Neural crest cell (in vitro differentiated cells): Measurements from ENCODE around the gene LTBP1. TPM values are rescaled to one million over a fixed set of nuclear protein-coding genes. Genes with fewer than 3 reads are reported as not detected.
"Not testable (repeated sequence)": the region's sequence is repeated elsewhere in the genome, so short reads cannot be mapped to it uniquely, and the experiment has no call there.

Experiments used
- DNase-seq: peaks from one replicate; pipeline ENCODE4 v3.0.0; 2021; ENCODE audit warnings: low read depth, mixed read lengths, low spot score
- H3K27ac Mint-ChIP-seq: one replicate; pipeline ENCODE4 v1.8.0; 2021; ENCODE audit warnings: mild to moderate bottlenecking, mixed read lengths; ENCODE audit not compliant: unreplicated experiment
- H3K27me3 Mint-ChIP-seq: 2 replicates; pipeline ENCODE4 v1.8.0; 2021; ENCODE audit warnings: low read depth, mild to moderate bottlenecking, mixed read lengths
- H3K36me3 Mint-ChIP-seq: 2 replicates; pipeline ENCODE4 v1.8.0; 2021; ENCODE audit warnings: low read depth, mild to moderate bottlenecking, mixed read lengths
- H3K4me1 Mint-ChIP-seq: 2 replicates; pipeline ENCODE4 v1.8.0; 2021; ENCODE audit warnings: mixed read lengths
- H3K4me3 Mint-ChIP-seq: one replicate; pipeline ENCODE4 v1.8.0; 2021; ENCODE audit warnings: mild to moderate bottlenecking, mixed read lengths
- H3K9me3 Mint-ChIP-seq: 2 replicates; pipeline ENCODE4 v1.8.0; 2021; ENCODE audit warnings: mixed read lengths
- CTCF ChIP-seq: fragments of 200-600 bp; sonication (generic); conservative IDR thresholded peaks from 2 replicates; pipeline ENCODE4 v1.5.0; 2021; ENCODE audit warnings: antibody characterized with exemption, mild to moderate bottlenecking
- total RNA-seq: library from RNA; stranded (reverse); gene quantifications from 2 replicates; pipeline ENCODE4 v1.2.1, GENCODE V29; 2021

The LTBP1 gene
- total RNA-seq, 1 donor from 2014 or later, result 30.2 TPM

GRCh38 chr2:33225350-33225749 is 278.6 kb downstream of the LTBP1 start:
- Mint-ChIP-seq H3K27ac (peak overlapping the region; percentile 71), H3K36me3 (peaks cover 4% of the 10 kb centered on the region), H3K4me3 (no peak overlapping the region), H3K27me3 (no peaks in the 10 kb centered on the region), H3K9me3 (peaks cover 6% of the 10 kb centered on the region), H3K4me1 (no peaks in the 10 kb centered on the region)
- DNase-seq, result no peak
- TF ChIP-seq CTCF, result no peak

GRCh38 chr2:33226546-33226945 is 279.8 kb downstream of the LTBP1 start:
- H3K4me3 Mint-ChIP-seq, result no peak overlapping the region
- no peak overlapping the region for H3K27ac Mint-ChIP-seq
- no peaks in the 10 kb centered on the region for H3K27me3 Mint-ChIP-seq
- peaks cover 4% of the 10 kb centered on the region for H3K36me3 Mint-ChIP-seq
- TF ChIP-seq CTCF, result no peak
- DNase-seq, result no peak
- H3K4me1 Mint-ChIP-seq, result no peaks in the 10 kb centered on the region
- H3K9me3 Mint-ChIP-seq, result peaks cover 6% of the 10 kb centered on the region

- no peak for TF ChIP-seq CTCF
- Mint-ChIP-seq H3K4me1 (no peaks in the 10 kb centered on the region), H3K4me3 (no peak overlapping the region), H3K27ac (no peak overlapping the region), H3K36me3 (peaks cover 6% of the 10 kb centered on the region), H3K27me3 (no peaks in the 10 kb centered on the region), H3K9me3 (peaks cover 6% of the 10 kb centered on the region)
- no peak for DNase-seq
Measured at GRCh38 chr2:33229646-33230045, 282.9 kb downstream of the LTBP1 start.

- H3K36me3 Mint-ChIP-seq, result peaks cover 11% of the 10 kb centered on the region
- H3K27me3 Mint-ChIP-seq, result no peaks in the 10 kb centered on the region
- no peak for TF ChIP-seq CTCF
- H3K27ac Mint-ChIP-seq, result no peak overlapping the region
- no peaks in the 10 kb centered on the region for H3K4me1 Mint-ChIP-seq
- H3K4me3 Mint-ChIP-seq, result no peak overlapping the region
- H3K9me3 Mint-ChIP-seq, result peaks cover 6% of the 10 kb centered on the region
- DNase-seq, result no peak
Measured at GRCh38 chr2:33230195-33230594, 283.4 kb downstream of the LTBP1 start.

GRCh38 chr2:33230842-33231241 is 284.1 kb downstream of the LTBP1 start:
- H3K9me3 Mint-ChIP-seq, result peaks cover 2% of the 10 kb centered on the region
- H3K36me3 Mint-ChIP-seq, result peaks cover 8% of the 10 kb centered on the region
- no peak overlapping the region for H3K27ac Mint-ChIP-seq
- DNase-seq, result no peak
- no peaks in the 10 kb centered on the region for H3K27me3 Mint-ChIP-seq
- TF ChIP-seq CTCF, result no peak
- H3K4me3 Mint-ChIP-seq, result no peak overlapping the region
- H3K4me1 Mint-ChIP-seq, result no peaks in the 10 kb centered on the region

- not testable (repeated sequence) for DNase-seq, H3K27me3 Mint-ChIP-seq, H3K4me1 Mint-ChIP-seq, H3K4me3 Mint-ChIP-seq, H3K9me3 Mint-ChIP-seq, H3K27ac Mint-ChIP-seq, H3K36me3 Mint-ChIP-seq
Measured at GRCh38 chr2:33235559-33235958, 288.8 kb downstream of the LTBP1 start.
